K562 (cell line): ENCODE data around the gene ARHGAP15. TPM values are rescaled to one million over a fixed set of nuclear protein-coding genes. Genes with fewer than 3 reads are reported as not detected.

ENCODE experiments used
- ATAC-seq: fragments of 200-7000 bp; cut with Tn5 transposase; 3 replicates; pipeline ENCODE4 v1.9.1; 2020; ENCODE audit warnings: moderate library complexity
- BruUV-seq: library from RNA; stranded (reverse); fragments of 400-500 nt; replicated peaks from 2 replicates; lab custom pipeline; 2021; lab: Mats Ljungman, UMichigan
- CTCF ChIA-PET: fragments of 300-600 bp; formaldehyde crosslinking; extraction: SDS; loops from one replicate; lab custom pipeline; 2021; ENCODE audit warnings: low intra/inter-chr PET ratio; lab: Yijun Ruan, JAX
- POLR2A ChIA-PET: fragments of 300-600, 350-650 bp; sonication (Branson Sonifier 250); formaldehyde crosslinking; extraction: SDS; loops from one replicate; lab custom pipeline; 2021; ENCODE audit warnings: antibody characterized with exemption, inconsistent platforms; lab: Yijun Ruan, JAX
- DNase-seq, 4 experiments: peaks; one replicate each; pipeline versions ENCODE4 v3.0.0 to v3.0.0-alpha.2; 2011 to 2018; ENCODE audit warnings: low spot score in 3 of 4, mixed read lengths in 3 of 4; ENCODE audit errors: extremely low read depth in 1 of 4
- FAIRE-seq: peaks from 2 replicates; lab custom pipeline; 2011; peaks lifted over from hg19 to GRCh38; lab: Jason Lieb, UNC
- H2AFZ ChIP-seq: 2 replicates; pipeline ENCODE4 v1.6.0; 2011; ENCODE audit warnings: low read depth, low read length, control low read depth, inconsistent platforms
- H3K27ac ChIP-seq: fragments of 200-600 bp; 3 replicates; pipeline ENCODE4 v1.8.0; 2011; ENCODE audit warnings: low read depth, mild to moderate bottlenecking, control low read depth, inconsistent platforms, low read length, moderate library complexity, mixed read lengths; ENCODE audit errors: extremely low read depth
- H3K27me3 ChIP-seq, 2 experiments: fragments of 300-600 bp in 1 of 2; 2 replicates in 1 of 2; 3 replicates in 1 of 2; pipeline versions ENCODE4 v1.6.0 to v1.8.0; 2011; ENCODE audit warnings: inconsistent platforms in 2 of 2, low read length in 2 of 2, mild to moderate bottlenecking in 1 of 2, mixed read lengths in 1 of 2, moderate library complexity in 1 of 2; ENCODE audit not compliant: control insufficient read depth in 2 of 2, insufficient read depth in 2 of 2
- H3K36me3 ChIP-seq: fragments of 300-600 bp; 3 replicates; pipeline ENCODE4 v1.8.0; 2011; ENCODE audit warnings: mild to moderate bottlenecking, low read length, inconsistent platforms; ENCODE audit not compliant: control insufficient read depth, insufficient read depth
- H3K4me1 ChIP-seq, 2 experiments: fragments of 200-600 bp in 1 of 2; replicated peaks in 1 of 2; 2 replicates in 1 of 2; 3 replicates in 1 of 2; pipeline versions ENCODE4 v1.5.1 to v1.8.0; 2011; ENCODE audit warnings: inconsistent platforms in 2 of 2, low read length in 2 of 2, mild to moderate bottlenecking in 1 of 2, mixed read lengths in 1 of 2, moderate library complexity in 1 of 2; ENCODE audit not compliant: control insufficient read depth in 2 of 2, insufficient read depth in 2 of 2
- H3K4me2 ChIP-seq: 2 replicates; pipeline ENCODE4 v1.6.1; 2011; ENCODE audit warnings: low read length, control low read depth, inconsistent platforms, mixed read lengths; ENCODE audit not compliant: insufficient read depth
- H3K4me3 ChIP-seq: fragments of 200-600 bp; sonication (generic), shearing (Covaris generic); 2 replicates; pipeline ENCODE4 v1.5.1; 2016; ENCODE audit warnings: control low read depth, inconsistent platforms
- H3K79me2 ChIP-seq: fragments of 200-600 bp; 3 replicates; pipeline ENCODE4 v1.8.0; 2011; ENCODE audit warnings: low read length, inconsistent platforms; ENCODE audit not compliant: control insufficient read depth, insufficient read depth
- H3K9ac ChIP-seq, 2 experiments: 2 replicates each; pipeline versions ENCODE4 v1.6.0 to v1.6.1; 2011; ENCODE audit warnings: low read depth in 2 of 2, low read length in 2 of 2, control low read depth in 1 of 2, inconsistent platforms in 1 of 2, mild to moderate bottlenecking in 1 of 2, mixed read lengths in 1 of 2; ENCODE audit not compliant: insufficient read depth in 1 of 2
- H3K9me1 ChIP-seq: one replicate; pipeline ENCODE4 v1.6.0; 2011; ENCODE audit warnings: inconsistent platforms, mild to moderate bottlenecking, low read length, moderate library complexity; ENCODE audit not compliant: control insufficient read depth, insufficient read depth
- H3K9me3 ChIP-seq: replicated peaks from 2 replicates; pipeline ENCODE4 v1.5.1; 2011; ENCODE audit warnings: low read depth, low read length, inconsistent platforms; ENCODE audit not compliant: control insufficient read depth, insufficient read depth
- H4K20me1 ChIP-seq: replicated peaks from 2 replicates; pipeline ENCODE4 v1.6.1; 2011; ENCODE audit warnings: low read length, inconsistent platforms, mixed read lengths; ENCODE audit not compliant: control insufficient read depth, insufficient read depth
- BCOR ChIP-seq: fragments of 450-650 bp; IDR thresholded peaks from 2 replicates; pipeline ENCODE4 v1.6.1; 2016
- CBFA2T2 ChIP-seq: fragments of 450-650 bp; conservative IDR thresholded peaks from 2 replicates; pipeline ENCODE4 v1.6.1; 2017; ENCODE audit warnings: mild to moderate bottlenecking
- CBX3 ChIP-seq, 2 experiments: IDR thresholded peaks; 1 replicate in 1 of 2; 2 replicates in 1 of 2; pipeline ENCODE4 v1.6.1; 2012; ENCODE audit warnings: inconsistent platforms in 2 of 2, low read length in 2 of 2, borderline replicate concordance in 1 of 2, control low read depth in 1 of 2
- CHD1 ChIP-seq: fragments of 200-600 bp; sonication (generic); IDR thresholded peaks from one replicate; pipeline ENCODE4 v1.6.1; 2012; ENCODE audit warnings: mild to moderate bottlenecking, moderate library complexity, low read length, inconsistent platforms
- HDAC1 ChIP-seq, 2 experiments: fragments of 450-650 bp; IDR thresholded peaks; 2 replicates each; pipeline ENCODE4 v1.6.1; 2016 to 2017; ENCODE audit warnings: inconsistent platforms in 1 of 2, mild to moderate bottlenecking in 1 of 2, moderate library complexity in 1 of 2
- HDAC8 ChIP-seq: fragments of 450-650 bp; IDR thresholded peaks from 2 replicates; pipeline ENCODE4 v1.6.1; 2016; ENCODE audit warnings: mild to moderate bottlenecking, missing genetic modification characterization, moderate library complexity, missing compliant biosample characterization
- HLTF ChIP-seq: fragments of 450-650 bp; IDR thresholded peaks from 2 replicates; pipeline ENCODE4 v1.6.1; 2016
- HMGN3 ChIP-seq: IDR thresholded peaks from 2 replicates; pipeline ENCODE4 v1.6.1; 2011; ENCODE audit warnings: borderline replicate concordance, low read depth, mild to moderate bottlenecking, mixed read lengths, low read length; ENCODE audit not compliant: insufficient read length; ENCODE audit errors: extremely low read depth
- HNRNPK ChIP-seq: fragments of 200-400 bp; formaldehyde crosslinking; IDR thresholded peaks from one replicate; pipeline ENCODE4 v1.6.1; 2018; ENCODE audit warnings: mild to moderate bottlenecking, low read depth, low read length; ENCODE audit not compliant: poor library complexity, severe bottlenecking
- KAT7 ChIP-seq: sonication (generic); formaldehyde crosslinking; IDR thresholded peaks from 2 replicates; pipeline ENCODE4 v1.8.0; 2022; ENCODE audit warnings: missing genetic modification reagents, mild to moderate bottlenecking, borderline replicate concordance
- KDM4B ChIP-seq, 2 experiments: fragments of 450-650 bp in 1 of 2; sonication (generic) in 1 of 2; IDR thresholded peaks; 2 replicates each; pipeline ENCODE4 v1.6.1; 2016 to 2017; ENCODE audit warnings: borderline replicate concordance in 2 of 2, antibody characterized with exemption in 1 of 2, low read depth in 1 of 2, mild to moderate bottlenecking in 1 of 2
- MAFG ChIP-seq: fragments of 450-650 bp; conservative IDR thresholded peaks from 2 replicates; pipeline ENCODE4 v1.6.1; 2016; ENCODE audit warnings: missing genetic modification characterization, missing compliant biosample characterization
- ZNF184 ChIP-seq: sonication (generic); formaldehyde crosslinking; IDR thresholded peaks from 2 replicates; pipeline ENCODE4 v1.5.0; 2020; ENCODE audit warnings: missing genetic modification reagents
- ZNF224 ChIP-seq: sonication (generic); formaldehyde crosslinking; IDR thresholded peaks from 2 replicates; pipeline ENCODE4 v1.8.0; 2022; ENCODE audit warnings: mild to moderate bottlenecking, missing genetic modification reagents
- ZNF232 ChIP-seq: sonication (generic); formaldehyde crosslinking; IDR thresholded peaks from 2 replicates; pipeline ENCODE4 v1.8.0; 2022; ENCODE audit warnings: mild to moderate bottlenecking, missing genetic modification reagents
- ZNF347 ChIP-seq: fragments of 450-650 bp; formaldehyde crosslinking; IDR thresholded peaks from 2 replicates; pipeline ENCODE4 v1.4.0; 2020; ENCODE audit warnings: low read depth, mild to moderate bottlenecking, moderate library complexity
- ZNF583 ChIP-seq: fragments of 250-450 bp; sonication (Bioruptor Pico); IDR thresholded peaks from 2 replicates; pipeline ENCODE4 v1.4.0; 2020
- WGBS: fragments of 100-300 bp; shearing (Covaris generic); methylation state at CpG from one replicate; pipeline ENCODE4 v1.1.6; 2016; ENCODE audit warnings: low coverage, mixed read lengths; ENCODE audit not compliant: insufficient coverage; ENCODE audit errors: missing lambda C conversion rate; 5-methylcytosine and 5-hydroxymethylcytosine counted together
- in situ Hi-C: fragments of 300-500 bp; cut with MboI; formaldehyde crosslinking; loops from 4 replicates; pipeline ENCODE4 v1.15.0; 2018; ENCODE audit warnings: inconsistent platforms, mixed read lengths
- intact Hi-C: fragments of 100-400 bp; cut with micrococcal nuclease; formaldehyde crosslinking; loops from 2 replicates; pipeline ENCODE4 v1.14.2; 2022
- polyA plus RNA-seq, 8 experiments: library from polyadenylated mRNA; depleted of rRNA in 4 of 8; stranded (reverse) in 5 of 8; unstranded in 3 of 8; fragments of >200 nt; fragmentation: Nextera tagmentation in 2 of 8; fragmentation: Illumina TruSeq in 1 of 8; extraction: Ambion mirVana in 2 of 8; extraction: Trizol in 1 of 8; gene quantifications; 2 replicates each; pipeline versions ENCODE4 v1.2.1 to v1.2.3, GENCODE V29; 2011 to 2014; ENCODE audit warnings: inconsistent platforms in 1 of 8, missing spikeins in 1 of 8
- total RNA-seq, 7 experiments: library from RNA; depleted of rRNA in 6 of 7; stranded (reverse); fragments of >200 nt in 6 of 7; fragmentation: Illumina TruSeq in 2 of 7; extraction: Trizol in 2 of 7; gene quantifications; 2 replicates each; pipeline versions ENCODE4 v1.2.1 to v1.2.3, GENCODE V29; 2011 to 2021; ENCODE audit warnings: low replicate concordance in 1 of 7
- TF ChIP-seq, protein P1 (sequence below): conservative IDR thresholded peaks from 2 replicates; pipeline ENCODE4 v1.6.1; 2011; ENCODE audit warnings: low read depth, mild to moderate bottlenecking, low read length; ENCODE audit not compliant: control insufficient read depth
- TF ChIP-seq, protein P2 (sequence below): fragments of 450-650 bp; IDR thresholded peaks from 2 replicates; pipeline ENCODE4 v1.6.1; 2014; ENCODE audit warnings: low read depth, mild to moderate bottlenecking, moderate library complexity, borderline replicate concordance
- TF ChIP-seq, protein P3 (sequence below): fragments of 450-650 bp; formaldehyde crosslinking; conservative IDR thresholded peaks from 2 replicates; pipeline ENCODE4 v1.4.0; 2022; ENCODE audit warnings: mild to moderate bottlenecking, missing genetic modification characterization

Gene ARHGAP15
- total and polyA plus RNA-seq, 9 of the 15 experiments (the other 6 are each of a cell fraction or from before 2014, with no cell fraction given): 1.5 to 17.9 (median 7.9) TPM

GRCh38 chr2:143617803-143618415 lies 488.7 kb downstream of the ARHGAP15 start:
- H3K9me3 ChIP-seq: no peaks in the 10 kb centered on the region
- no peak overlapping the region for H3K9ac ChIP-seq
- FAIRE-seq (no peak), ATAC-seq (no peak), DNase-seq (no peak)
- H3K9me1 ChIP-seq: no peaks in the 10 kb centered on the region
- H3K27me3 ChIP-seq: no peaks in the 10 kb centered on the region
- no peak overlapping the region for H2AFZ ChIP-seq
- no peak overlapping the region for H3K4me2 ChIP-seq
- H3K4me1 ChIP-seq: no peaks in the 10 kb centered on the region
- intact Hi-C loops: no loop called here
- BruUV-seq: no TSS peak
- no peaks in the 10 kb centered on the region for H3K36me3 ChIP-seq
- 3% methylated on average over 2 of the region's 2 CpGs for WGBS
- no peak overlapping the region for H3K4me3 ChIP-seq
- no peaks in the 10 kb centered on the region for H4K20me1 ChIP-seq
- H3K27ac ChIP-seq: no peak overlapping the region
- in situ Hi-C loops: no loop called here
- no peaks in the 10 kb centered on the region for H3K79me2 ChIP-seq
- CTCF ChIA-PET: no interaction called here
- TF ChIP-seq HDAC1 (IDR thresholded peaks at IDR 0.05): no peak
- TF ChIP-seq, protein P1, sequence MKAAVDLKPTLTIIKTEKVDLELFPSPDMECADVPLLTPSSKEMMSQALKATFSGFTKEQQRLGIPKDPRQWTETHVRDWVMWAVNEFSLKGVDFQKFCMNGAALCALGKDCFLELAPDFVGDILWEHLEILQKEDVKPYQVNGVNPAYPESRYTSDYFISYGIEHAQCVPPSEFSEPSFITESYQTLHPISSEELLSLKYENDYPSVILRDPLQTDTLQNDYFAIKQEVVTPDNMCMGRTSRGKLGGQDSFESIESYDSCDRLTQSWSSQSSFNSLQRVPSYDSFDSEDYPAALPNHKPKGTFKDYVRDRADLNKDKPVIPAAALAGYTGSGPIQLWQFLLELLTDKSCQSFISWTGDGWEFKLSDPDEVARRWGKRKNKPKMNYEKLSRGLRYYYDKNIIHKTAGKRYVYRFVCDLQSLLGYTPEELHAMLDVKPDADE: no peak
- TF ChIP-seq ZNF184 (CRISPR knock-in tag): no peak
- TF ChIP-seq, protein P2, sequence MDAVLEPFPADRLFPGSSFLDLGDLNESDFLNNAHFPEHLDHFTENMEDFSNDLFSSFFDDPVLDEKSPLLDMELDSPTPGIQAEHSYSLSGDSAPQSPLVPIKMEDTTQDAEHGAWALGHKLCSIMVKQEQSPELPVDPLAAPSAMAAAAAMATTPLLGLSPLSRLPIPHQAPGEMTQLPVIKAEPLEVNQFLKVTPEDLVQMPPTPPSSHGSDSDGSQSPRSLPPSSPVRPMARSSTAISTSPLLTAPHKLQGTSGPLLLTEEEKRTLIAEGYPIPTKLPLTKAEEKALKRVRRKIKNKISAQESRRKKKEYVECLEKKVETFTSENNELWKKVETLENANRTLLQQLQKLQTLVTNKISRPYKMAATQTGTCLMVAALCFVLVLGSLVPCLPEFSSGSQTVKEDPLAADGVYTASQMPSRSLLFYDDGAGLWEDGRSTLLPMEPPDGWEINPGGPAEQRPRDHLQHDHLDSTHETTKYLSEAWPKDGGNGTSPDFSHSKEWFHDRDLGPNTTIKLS: no peak
- no peak for TF ChIP-seq HNRNPK
- no peak for TF ChIP-seq KDM4B (IDR thresholded peaks at IDR 0.05; ENCODE audit: borderline replicate concordance in 2 of 2, low read depth in 1 of 2)
- no peak for TF ChIP-seq ZNF583 (CRISPR knock-in tag)
- TF ChIP-seq KAT7: no peak
- TF ChIP-seq HDAC8 (tag): no peak
- no peak for TF ChIP-seq CBFA2T2
- TF ChIP-seq ZNF347 (CRISPR knock-in tag): no peak
- no peak for TF ChIP-seq BCOR
- no peak for TF ChIP-seq HMGN3
- TF ChIP-seq CHD1: no peak
- TF ChIP-seq, protein P3, sequence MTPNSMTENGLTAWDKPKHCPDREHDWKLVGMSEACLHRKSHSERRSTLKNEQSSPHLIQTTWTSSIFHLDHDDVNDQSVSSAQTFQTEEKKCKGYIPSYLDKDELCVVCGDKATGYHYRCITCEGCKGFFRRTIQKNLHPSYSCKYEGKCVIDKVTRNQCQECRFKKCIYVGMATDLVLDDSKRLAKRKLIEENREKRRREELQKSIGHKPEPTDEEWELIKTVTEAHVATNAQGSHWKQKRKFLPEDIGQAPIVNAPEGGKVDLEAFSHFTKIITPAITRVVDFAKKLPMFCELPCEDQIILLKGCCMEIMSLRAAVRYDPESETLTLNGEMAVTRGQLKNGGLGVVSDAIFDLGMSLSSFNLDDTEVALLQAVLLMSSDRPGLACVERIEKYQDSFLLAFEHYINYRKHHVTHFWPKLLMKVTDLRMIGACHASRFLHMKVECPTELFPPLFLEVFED (CRISPR knock-in tag): no peak
- no peak for TF ChIP-seq ZNF224 (CRISPR knock-in tag)
- TF ChIP-seq CBX3 (IDR thresholded peaks at IDR 0.05; ENCODE audit: borderline replicate concordance in 1 of 2, low read length in 2 of 2): no peak
- no peak for TF ChIP-seq MAFG (tag)
- no peak for TF ChIP-seq HLTF
- no peak for TF ChIP-seq ZNF232 (CRISPR knock-in tag)
- POLR2A ChIA-PET: interaction anchor here (0.6 kb wide), 1 partner anchor 729 kb away, joined by 3 read pairs; no protein-coding TSS in a partner anchor
